Liver (tissue), 9 donors: Measurements from ENCODE around the gene FBXO28. TPM values are rescaled to one million over a fixed set of nuclear protein-coding genes. Genes with fewer than 3 reads are reported as not detected.

Experiments used
- DNase-seq: peaks from one replicate; pipeline ENCODE4 v3.0.0-alpha.2; 2017; ENCODE audit warnings: low spot score
- H3K27ac ChIP-seq, 2 donors: one replicate each; pipeline ENCODE4 v1.7.0; 2013; ENCODE audit warnings: inconsistent platforms in 2 of 2, low read length in 2 of 2, control low read depth in 1 of 2, low read depth in 1 of 2, mild to moderate bottlenecking in 1 of 2
- H3K27me3 ChIP-seq, 4 donors: one replicate each; pipeline versions ENCODE4 v1.6.1 to v1.7.0; 2013; ENCODE audit warnings: low read length in 3 of 4, inconsistent platforms in 1 of 4, mild to moderate bottlenecking in 1 of 4, moderate library complexity in 1 of 4; ENCODE audit not compliant: control insufficient read depth in 4 of 4, insufficient read depth in 4 of 4
- H3K36me3 ChIP-seq, 4 donors: one replicate each; pipeline versions ENCODE4 v1.6.1 to v1.7.0; 2013; ENCODE audit warnings: low read length in 3 of 4, mild to moderate bottlenecking in 3 of 4, low read depth in 1 of 4, moderate library complexity in 1 of 4; ENCODE audit not compliant: control insufficient read depth in 4 of 4, insufficient read depth in 3 of 4
- H3K4me1 ChIP-seq, 4 donors: one replicate each; pipeline versions ENCODE4 v1.6.1 to v1.7.0; 2013; ENCODE audit warnings: low read length in 3 of 4, mild to moderate bottlenecking in 3 of 4, moderate library complexity in 1 of 4; ENCODE audit not compliant: control insufficient read depth in 4 of 4, insufficient read depth in 4 of 4
- H3K4me3 ChIP-seq, 3 donors: one replicate each; pipeline versions ENCODE4 v1.6.1 to v1.7.0; 2013; ENCODE audit warnings: low read length in 3 of 3, control low read depth in 1 of 3, low read depth in 1 of 3, mild to moderate bottlenecking in 1 of 3
- H3K9ac ChIP-seq, 2 donors: one replicate each; pipeline ENCODE4 v1.7.0; 2013; ENCODE audit warnings: low read length in 2 of 2, mild to moderate bottlenecking in 2 of 2, moderate library complexity in 2 of 2, control low read depth in 1 of 2, low read depth in 1 of 2
- H3K9me3 ChIP-seq, 4 donors: one replicate each; pipeline versions ENCODE4 v1.6.1 to v1.7.0; 2013; ENCODE audit warnings: low read length in 3 of 4; ENCODE audit not compliant: control insufficient read depth in 4 of 4
- ATF3 ChIP-seq: IDR thresholded peaks from 2 replicates; pipeline ENCODE4 v1.6.1; 2016; ENCODE audit warnings: antibody characterized with exemption
- CTCF ChIP-seq: fragments of 150-350 bp; IDR thresholded peaks from 2 replicates; pipeline ENCODE4 v1.5.1; 2017; ENCODE audit warnings: improper control_type of control experiment, low read depth, low read length; ENCODE audit not compliant: missing input control
- EGR1 ChIP-seq, 2 donors: IDR thresholded peaks; 2 replicates each; pipeline ENCODE4 v1.6.1; 2016 to 2018; ENCODE audit warnings: antibody characterized with exemption in 2 of 2, low read depth in 2 of 2
- FOXA1 ChIP-seq: IDR thresholded peaks from 2 replicates; pipeline ENCODE4 v1.6.1; 2016; ENCODE audit warnings: antibody characterized with exemption
- FOXA2 ChIP-seq: IDR thresholded peaks from 2 replicates; pipeline ENCODE4 v1.6.1; 2016; ENCODE audit warnings: antibody characterized with exemption
- GABPA ChIP-seq, 2 donors: IDR thresholded peaks in 1 of 2; conservative IDR thresholded peaks in 1 of 2; 2 replicates each; pipeline ENCODE4 v1.6.1; 2016; ENCODE audit warnings: antibody characterized with exemption in 2 of 2, mild to moderate bottlenecking in 1 of 2, moderate library complexity in 1 of 2
- HNF4A ChIP-seq, 2 donors: conservative IDR thresholded peaks; 2 replicates each; pipeline ENCODE4 v1.6.1; 2016; ENCODE audit warnings: antibody characterized with exemption in 2 of 2, mild to moderate bottlenecking in 2 of 2
- HNF4G ChIP-seq: IDR thresholded peaks from 2 replicates; pipeline ENCODE4 v1.6.1; 2016; ENCODE audit warnings: antibody characterized with exemption
- JUND ChIP-seq, 2 donors: IDR thresholded peaks; 2 replicates each; pipeline ENCODE4 v1.6.1; 2016; ENCODE audit warnings: antibody characterized with exemption in 2 of 2
- MAX ChIP-seq: IDR thresholded peaks from 2 replicates; pipeline ENCODE4 v1.6.1; 2016; ENCODE audit warnings: antibody characterized with exemption
- NR2F2 ChIP-seq: IDR thresholded peaks from 2 replicates; pipeline ENCODE4 v1.6.1; 2016; ENCODE audit warnings: antibody characterized with exemption
- RAD21 ChIP-seq, 2 donors: IDR thresholded peaks; 2 replicates each; pipeline ENCODE4 v1.6.1; 2016; ENCODE audit warnings: antibody characterized with exemption in 2 of 2, mild to moderate bottlenecking in 2 of 2
- REST ChIP-seq: IDR thresholded peaks from 2 replicates; pipeline ENCODE4 v1.6.1; 2016; ENCODE audit warnings: antibody characterized with exemption, mild to moderate bottlenecking
- RXRA ChIP-seq, 2 donors: IDR thresholded peaks; 2 replicates each; pipeline ENCODE4 v1.6.1; 2017 to 2018; ENCODE audit warnings: antibody characterized with exemption in 2 of 2, mild to moderate bottlenecking in 1 of 2
- SP1 ChIP-seq: IDR thresholded peaks from 2 replicates; pipeline ENCODE4 v1.6.1; 2018; ENCODE audit warnings: antibody characterized with exemption, mild to moderate bottlenecking
- TAF1 ChIP-seq: conservative IDR thresholded peaks from 2 replicates; pipeline ENCODE4 v1.6.1; 2016; ENCODE audit warnings: antibody characterized with exemption, mild to moderate bottlenecking
- YY1 ChIP-seq: IDR thresholded peaks from 2 replicates; pipeline ENCODE4 v1.6.1; 2016; ENCODE audit warnings: antibody characterized with exemption, mild to moderate bottlenecking
- ZBTB33 ChIP-seq: IDR thresholded peaks from 2 replicates; pipeline ENCODE4 v1.6.1; 2016; ENCODE audit warnings: antibody characterized with exemption
- WGBS: extraction: QIAGEN DNeasy Blood & Tissue Kit; methylation state at CpG from one replicate; pipeline ENCODE4 v1.1.7; 2013; 5-methylcytosine and 5-hydroxymethylcytosine counted together
- polyA plus RNA-seq, 2 donors: library from polyadenylated mRNA; stranded (reverse) in 1 of 2; unstranded in 1 of 2; fragments of 200-250 nt in 1 of 2; fragments of >200 nt in 1 of 2; fragmentation: Nextera tagmentation in 1 of 2; extraction: Ambion mirVana in 1 of 2; gene quantifications; one replicate each; pipeline versions ENCODE4 v1.2.1 to v1.2.3, GENCODE V29; 2013 to 2015
- total RNA-seq, 2 donors: library from RNA; depleted of rRNA; stranded (reverse); fragments of >200 nt; gene quantifications; one replicate each; pipeline ENCODE4 v1.2.3, GENCODE V29; 2014
- donor health status: healthy.
- donor health status: healthy.
- donor health status: healthy.
- donor health status: healthy.
- donor health status: healthy.

FBXO28 gene
- total and polyA plus RNA-seq, 4 donors = 6.7 to 23.1 (median 13.1) TPM

- no peak for DNase-seq
- H3K9ac ChIP-seq = no peak overlapping the region
- peak overlapping the region in 1 of 3 donors; percentile 43 for H3K4me3 ChIP-seq
- H3K27ac ChIP-seq = peak overlapping the region; percentile 38 to 46
- peaks cover 3 to 11% (median 5%) of the 10 kb centered on the region in 4 donors for H3K4me1 ChIP-seq
- TF ChIP-seq FOXA1 = no peak
- TF ChIP-seq HNF4G = no peak
- peak; percentile 22 to 44 for TF ChIP-seq HNF4A (conservative IDR thresholded peaks at IDR 0.05)
- peak; percentile 83 for TF ChIP-seq YY1
- TF ChIP-seq ATF3 = no peak
- TF ChIP-seq RAD21 (IDR thresholded peaks at IDR 0.05) = peak; percentile 50 to 60
- no peak for TF ChIP-seq REST
- TF ChIP-seq NR2F2 = peak; percentile 32
- no peak for TF ChIP-seq ZBTB33
- no peak for TF ChIP-seq EGR1 (IDR thresholded peaks at IDR 0.05; ENCODE audit: low read depth in 2 of 2)
- TF ChIP-seq JUND (IDR thresholded peaks at IDR 0.05) = no peak
- peak; percentile 27 for TF ChIP-seq CTCF
- TF ChIP-seq RXRA (IDR thresholded peaks at IDR 0.05) = no peak
- no peak for TF ChIP-seq FOXA2
- peak; percentile 35 for TF ChIP-seq SP1
- TF ChIP-seq MAX = peak; percentile 13
- TF ChIP-seq GABPA (IDR thresholded peaks at IDR 0.05 in 1 of 2, conservative IDR thresholded peaks at IDR 0.05 in 1 of 2) = peak in 1 of 2 donors; percentile 23
- no peak for TF ChIP-seq TAF1
- 18% methylated on average over 5 of the region's 5 CpGs for WGBS
- H3K27me3 ChIP-seq = no peaks in the 10 kb centered on the region
- no peaks in the 10 kb centered on the region for H3K9me3 ChIP-seq
- H3K36me3 ChIP-seq = no peaks in the 10 kb centered on the region
Observed at GRCh38 chr1:224106568-224107281, 7.2 kb upstream of the FBXO28 start.
